Globus pallidus (tissue), 1 donor: ENCODE results near the gene RBCK1.
"Not testable (repeated sequence)": the region's sequence is repeated elsewhere in the genome, so short reads cannot be mapped to it uniquely, and the experiment has no call there.

ENCODE experiments used
- DNase-seq: peaks from one replicate; pipeline ENCODE4 v3.0.0-alpha.2; 2015; ENCODE audit warnings: low spot score

The RBCK1 gene

GRCh38 chr20:437787-438486, 29.8 kb downstream of the RBCK1 start:
- no peak for DNase-seq

GRCh38 chr20:438571-439469, 30.7 kb downstream of the RBCK1 start:
- DNase-seq, result no peak

GRCh38 chr20:440148-440547, 32.0 kb downstream of the RBCK1 start:
- DNase-seq, result no peak

GRCh38 chr20:440636-441035, 32.5 kb downstream of the RBCK1 start:
- DNase-seq, result no peak

- no peak for DNase-seq
These were observed 35.2 kb downstream of the RBCK1 start for GRCh38 chr20:443223-443775.

GRCh38 chr20:444117-444516, 36.0 kb downstream of the RBCK1 start:
- no peak for DNase-seq

- DNase-seq, result no peak
These were observed 36.8 kb downstream of the RBCK1 start for GRCh38 chr20:444862-445426.

GRCh38 chr20:445514-446336, 37.6 kb downstream of the RBCK1 start:
- no peak for DNase-seq

- DNase-seq, result not testable (repeated sequence)
These were observed 43.9 kb downstream of the RBCK1 start for GRCh38 chr20:452021-452420.

GRCh38 chr20:454951-455350, 46.9 kb downstream of the RBCK1 start:
- no peak for DNase-seq

GRCh38 chr20:458776-459175, 50.7 kb downstream of the RBCK1 start:
- no peak for DNase-seq

- no peak for DNase-seq
These were observed 52.1 kb downstream of the RBCK1 start for GRCh38 chr20:460180-460579.

- DNase-seq, result peak; percentile 56
These were observed 52.6 kb downstream of the RBCK1 start for GRCh38 chr20:460707-461106.

GRCh38 chr20:461254-462198, 53.4 kb downstream of the RBCK1 start:
- DNase-seq, result no peak

- peak; percentile 89 for DNase-seq
These were observed 54.3 kb downstream of the RBCK1 start, which contains the start of gene TBC1D20 for GRCh38 chr20:462199-462991. TSS of gene TBC1D20 (minus strand) at chr20:462533. CDS start at chr20:462405, 128 bp downstream.

- DNase-seq, result no peak
These were observed 59.7 kb downstream of the RBCK1 start for GRCh38 chr20:467755-468154.

- no peak for DNase-seq
These were observed 61.8 kb downstream of the RBCK1 start for GRCh38 chr20:469746-470490.

- no peak for DNase-seq
These were observed 64.2 kb downstream of the RBCK1 start for GRCh38 chr20:472137-472846.
